OCI-LY1 (cell line): ENCODE results near the gene TMEM181.

Experiments
- H2AFZ ChIP-seq: fragments of 200-600 bp; sonication (generic), shearing (Covaris generic); 2 replicates; pipeline ENCODE4 v1.6.0; 2014; ENCODE audit warnings: antibody characterized with exemption, mild to moderate bottlenecking, low read length
- H3F3A ChIP-seq: fragments of 200-600 bp; sonication (generic), shearing (Covaris generic); 2 replicates; pipeline ENCODE4 v1.6.0; 2014; ENCODE audit warnings: mild to moderate bottlenecking, antibody characterized with exemption, low read length, moderate library complexity; ENCODE audit not compliant: insufficient read depth
- H3K27ac ChIP-seq: fragments of 200-600 bp; sonication (generic); 2 replicates; pipeline ENCODE4 v1.5.1; 2014; ENCODE audit warnings: low read length, mixed run types, mild to moderate bottlenecking, low read depth; ENCODE audit not compliant: poor library complexity, severe bottlenecking
- H3K27me3 ChIP-seq: fragments of 200-600 bp; sonication (generic); 2 replicates; pipeline ENCODE4 v1.6.0; 2014; ENCODE audit warnings: antibody characterized with exemption, mild to moderate bottlenecking, low read length, moderate library complexity; ENCODE audit not compliant: insufficient read depth
- H3K36me3 ChIP-seq: fragments of 200-600 bp; sonication (generic); 2 replicates; pipeline ENCODE4 v1.6.1; 2014; ENCODE audit warnings: mild to moderate bottlenecking, antibody characterized with exemption, low read length, moderate library complexity, mixed read lengths; ENCODE audit not compliant: insufficient read depth
- H3K4me1 ChIP-seq: fragments of 200-600 bp; sonication (generic); 2 replicates; pipeline ENCODE4 v1.5.1; 2014; ENCODE audit warnings: mild to moderate bottlenecking, low read length, moderate library complexity; ENCODE audit not compliant: insufficient read depth, severe bottlenecking
- H3K4me2 ChIP-seq: fragments of 200-600 bp; sonication (generic), shearing (Covaris generic); 2 replicates; pipeline ENCODE4 v1.6.1; 2014; ENCODE audit warnings: low read length
- H3K4me3 ChIP-seq: fragments of 200-600 bp; sonication (generic); 2 replicates; pipeline ENCODE4 v1.5.1; 2014; ENCODE audit warnings: low read length, low read depth, mild to moderate bottlenecking, mixed read lengths; ENCODE audit not compliant: poor library complexity, severe bottlenecking
- H3K79me2 ChIP-seq: fragments of 200-600 bp; shearing (Covaris generic); 2 replicates; pipeline ENCODE4 v1.6.1; 2016; ENCODE audit warnings: mixed run types, low read length, mixed read lengths; ENCODE audit not compliant: insufficient read depth
- H3K9ac ChIP-seq: fragments of 200-600 bp; sonication (generic), shearing (Covaris generic); 2 replicates; pipeline ENCODE4 v1.6.1; 2014; ENCODE audit warnings: mild to moderate bottlenecking, low read length, mixed read lengths
- H3K9me2 ChIP-seq: fragments of 200-600 bp; sonication (generic), shearing (Covaris generic); 2 replicates; pipeline ENCODE4 v1.6.1; 2014; ENCODE audit warnings: low read depth, mild to moderate bottlenecking, low read length, mixed read lengths
- H3K9me3 ChIP-seq: fragments of 200-600 bp; shearing (Covaris generic); 2 replicates; pipeline ENCODE4 v1.6.1; 2014; ENCODE audit warnings: low read length, mixed read lengths
- H4K20me1 ChIP-seq: fragments of 200-600 bp; sonication (generic), shearing (Covaris generic); 2 replicates; pipeline ENCODE4 v1.6.0; 2016; ENCODE audit warnings: mild to moderate bottlenecking, low read length; ENCODE audit not compliant: insufficient read depth
- EZH2 ChIP-seq: fragments of 200-600 bp; sonication (generic), shearing (Covaris generic); IDR thresholded peaks from 2 replicates; pipeline ENCODE4 v1.8.0; 2017; ENCODE audit warnings: borderline replicate concordance, mixed run types, mild to moderate bottlenecking, antibody characterized with exemption, low read length, moderate library complexity, mixed read lengths
- TF ChIP-seq, protein P1 (sequence below): fragments of 200-600 bp; sonication (generic), shearing (Covaris generic); IDR thresholded peaks from 2 replicates; pipeline ENCODE4 v1.5.1; 2017; ENCODE audit warnings: mild to moderate bottlenecking, antibody characterized with exemption, low read length, moderate library complexity, mixed read lengths

The TMEM181 gene

DNA sequence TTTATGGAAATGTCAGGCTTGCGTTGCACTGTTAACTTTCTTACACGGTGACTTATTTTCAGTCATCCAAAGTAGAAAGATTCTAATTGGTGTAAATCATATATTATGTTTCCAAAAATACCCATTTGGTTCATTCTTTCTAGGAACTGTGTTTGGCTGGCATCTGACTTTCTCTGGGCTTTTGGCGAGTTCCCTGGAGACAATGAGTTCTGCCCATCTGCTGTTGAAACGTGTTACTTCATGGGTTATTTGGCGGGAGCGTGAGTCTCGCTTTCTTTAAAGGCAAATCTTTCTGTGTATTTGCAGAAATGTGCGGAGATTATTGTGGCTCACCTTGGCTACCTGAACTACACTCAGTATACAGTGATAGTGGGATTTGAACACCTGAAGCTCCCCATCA is 29.5 kb downstream of the TMEM181 start:
- peaks cover 72% of the 10 kb centered on the region for H3K36me3 ChIP-seq

DNA sequence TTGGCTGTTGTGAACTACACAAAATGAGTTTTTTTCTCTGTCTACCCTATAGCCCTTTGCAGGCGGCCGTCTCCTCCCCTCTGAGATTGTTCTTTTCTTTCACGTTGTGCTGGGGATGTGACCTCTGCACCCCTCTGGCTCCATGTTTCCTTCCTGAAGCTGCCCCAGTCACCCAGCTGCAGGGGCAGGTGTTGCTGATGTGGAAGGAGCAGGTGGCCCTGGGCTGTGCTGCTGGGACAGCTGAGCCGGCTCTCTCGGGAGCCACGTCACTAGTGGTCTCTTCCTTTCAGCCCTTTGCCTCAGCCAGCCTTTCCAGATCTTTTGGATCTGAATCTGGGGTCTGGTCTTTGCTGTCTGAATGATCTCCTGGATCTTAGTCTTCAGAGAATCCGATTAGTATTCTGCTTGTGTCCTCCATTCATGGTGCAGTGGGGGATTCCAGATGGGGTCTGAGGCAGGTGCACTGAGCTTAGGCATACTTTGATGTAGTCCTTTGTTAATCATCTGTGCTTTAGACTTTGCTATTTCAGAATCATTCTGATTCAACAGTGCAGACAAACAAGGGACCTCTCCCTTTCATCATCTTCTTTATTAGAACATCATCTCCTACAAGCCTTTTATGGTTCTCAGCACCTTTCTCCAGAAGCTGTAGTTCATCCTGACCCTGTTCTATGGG is 31.4 kb downstream of the TMEM181 start:
- no peak overlapping the region for H3K4me2 ChIP-seq
- no peak for TF ChIP-seq EZH2
- no peaks in the 10 kb centered on the region for H3F3A ChIP-seq
- H3K9me3 ChIP-seq: no peaks in the 10 kb centered on the region
- no peaks in the 10 kb centered on the region for H3K9me2 ChIP-seq
- no peaks in the 10 kb centered on the region for H3K79me2 ChIP-seq
- H3K27me3 ChIP-seq: no peaks in the 10 kb centered on the region
- no peak overlapping the region for H3K27ac ChIP-seq
- no peak overlapping the region for H3K9ac ChIP-seq
- H3K4me3 ChIP-seq: no peak overlapping the region
- peaks cover 57% of the 10 kb centered on the region for H3K36me3 ChIP-seq
- H3K4me1 ChIP-seq: peaks cover 1% of the 10 kb centered on the region
- no peak overlapping the region for H2AFZ ChIP-seq
- no peaks in the 10 kb centered on the region for H4K20me1 ChIP-seq

More for the DNA sequence above, 29.5 kb downstream of the TMEM181 start:
- H3K9me2 ChIP-seq: no peaks in the 10 kb centered on the region
- no peaks in the 10 kb centered on the region for H4K20me1 ChIP-seq
- H3K4me1 ChIP-seq: no peaks in the 10 kb centered on the region
- no peaks in the 10 kb centered on the region for H3K27me3 ChIP-seq
- no peak overlapping the region for H3K9ac ChIP-seq
- no peak for TF ChIP-seq EZH2
- TF ChIP-seq, protein P1, sequence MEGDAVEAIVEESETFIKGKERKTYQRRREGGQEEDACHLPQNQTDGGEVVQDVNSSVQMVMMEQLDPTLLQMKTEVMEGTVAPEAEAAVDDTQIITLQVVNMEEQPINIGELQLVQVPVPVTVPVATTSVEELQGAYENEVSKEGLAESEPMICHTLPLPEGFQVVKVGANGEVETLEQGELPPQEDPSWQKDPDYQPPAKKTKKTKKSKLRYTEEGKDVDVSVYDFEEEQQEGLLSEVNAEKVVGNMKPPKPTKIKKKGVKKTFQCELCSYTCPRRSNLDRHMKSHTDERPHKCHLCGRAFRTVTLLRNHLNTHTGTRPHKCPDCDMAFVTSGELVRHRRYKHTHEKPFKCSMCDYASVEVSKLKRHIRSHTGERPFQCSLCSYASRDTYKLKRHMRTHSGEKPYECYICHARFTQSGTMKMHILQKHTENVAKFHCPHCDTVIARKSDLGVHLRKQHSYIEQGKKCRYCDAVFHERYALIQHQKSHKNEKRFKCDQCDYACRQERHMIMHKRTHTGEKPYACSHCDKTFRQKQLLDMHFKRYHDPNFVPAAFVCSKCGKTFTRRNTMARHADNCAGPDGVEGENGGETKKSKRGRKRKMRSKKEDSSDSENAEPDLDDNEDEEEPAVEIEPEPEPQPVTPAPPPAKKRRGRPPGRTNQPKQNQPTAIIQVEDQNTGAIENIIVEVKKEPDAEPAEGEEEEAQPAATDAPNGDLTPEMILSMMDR: no peak
- H2AFZ ChIP-seq: no peak overlapping the region
- no peak overlapping the region for H3K4me3 ChIP-seq
- no peaks in the 10 kb centered on the region for H3K79me2 ChIP-seq
- no peaks in the 10 kb centered on the region for H3K9me3 ChIP-seq
- no peaks in the 10 kb centered on the region for H3F3A ChIP-seq
- H3K27ac ChIP-seq: no peak overlapping the region
- no peak overlapping the region for H3K4me2 ChIP-seq

DNA sequence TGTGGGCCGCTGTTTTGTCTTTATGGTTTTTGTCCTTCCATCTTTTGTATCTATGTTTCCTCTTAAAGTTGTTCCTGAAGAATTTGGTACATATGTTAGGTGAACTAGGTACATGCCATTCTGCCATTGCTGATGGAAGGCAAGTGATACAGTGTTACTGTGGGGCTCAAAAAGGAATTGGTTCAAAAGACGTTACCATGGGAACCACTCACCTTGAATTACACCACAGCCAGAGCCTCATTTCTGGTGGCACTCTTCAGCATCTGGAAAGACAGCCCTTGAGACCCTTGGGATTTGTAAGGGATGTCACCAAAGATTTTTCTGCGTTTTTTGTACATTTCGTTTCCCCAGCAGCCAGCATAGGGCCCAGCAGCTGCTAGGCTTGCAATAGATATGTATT is 31.9 kb downstream of the TMEM181 start:
- no peak for TF ChIP-seq EZH2
- TF ChIP-seq, protein P1: no peak
- H3K27ac ChIP-seq: no peak overlapping the region
- H3F3A ChIP-seq: no peaks in the 10 kb centered on the region
- no peaks in the 10 kb centered on the region for H3K79me2 ChIP-seq
- H3K9me3 ChIP-seq: no peaks in the 10 kb centered on the region
- no peak overlapping the region for H3K9ac ChIP-seq
- no peaks in the 10 kb centered on the region for H3K27me3 ChIP-seq
- H3K4me3 ChIP-seq: no peak overlapping the region
- H2AFZ ChIP-seq: no peak overlapping the region
- H4K20me1 ChIP-seq: no peaks in the 10 kb centered on the region
- peaks cover 7% of the 10 kb centered on the region for H3K4me1 ChIP-seq
- peaks cover 52% of the 10 kb centered on the region for H3K36me3 ChIP-seq
- no peak overlapping the region for H3K4me2 ChIP-seq
- H3K9me2 ChIP-seq: no peaks in the 10 kb centered on the region

DNA sequence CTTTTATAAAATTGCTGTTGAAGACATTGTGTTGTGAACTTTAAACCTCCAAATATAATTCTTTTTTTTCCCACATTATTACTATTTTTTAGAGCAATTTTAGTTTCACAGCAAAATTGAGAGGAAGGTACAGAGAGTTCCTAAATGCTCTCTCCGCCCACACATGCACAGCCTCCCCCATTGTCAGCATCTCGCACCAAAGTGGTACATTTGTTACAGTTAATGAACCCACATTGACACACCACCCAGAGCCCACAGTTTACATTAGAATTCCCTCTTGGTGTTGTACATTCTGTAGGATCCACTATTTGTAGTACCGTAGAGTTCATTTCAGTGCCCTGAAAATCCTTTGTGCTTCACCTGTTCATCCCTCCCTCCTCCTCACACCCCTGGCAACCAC is 33.8 kb downstream of the TMEM181 start:
- Histone ChIP-seq H3K4me3 (no peak overlapping the region), H3K36me3 (peaks cover 37% of the 10 kb centered on the region), H3K27ac (no peak overlapping the region), H3K9me2 (no peaks in the 10 kb centered on the region), H3K79me2 (no peaks in the 10 kb centered on the region), H2AFZ (no peak overlapping the region), H3K9me3 (no peaks in the 10 kb centered on the region), H3K4me2 (no peak overlapping the region), H3K9ac (no peak overlapping the region), H3K4me1 (peaks cover 10% of the 10 kb centered on the region), H3F3A (no peaks in the 10 kb centered on the region), H3K27me3 (no peaks in the 10 kb centered on the region), H4K20me1 (no peaks in the 10 kb centered on the region)
- TF ChIP-seq, protein P1: no peak
- TF ChIP-seq EZH2: no peak
